Measurements from ENCODE around the gene TRAIP.
"Not testable (repeated sequence)": the region's sequence is repeated elsewhere in the genome, so short reads cannot be mapped to it uniquely, and the experiment has no call there.

DNA sequence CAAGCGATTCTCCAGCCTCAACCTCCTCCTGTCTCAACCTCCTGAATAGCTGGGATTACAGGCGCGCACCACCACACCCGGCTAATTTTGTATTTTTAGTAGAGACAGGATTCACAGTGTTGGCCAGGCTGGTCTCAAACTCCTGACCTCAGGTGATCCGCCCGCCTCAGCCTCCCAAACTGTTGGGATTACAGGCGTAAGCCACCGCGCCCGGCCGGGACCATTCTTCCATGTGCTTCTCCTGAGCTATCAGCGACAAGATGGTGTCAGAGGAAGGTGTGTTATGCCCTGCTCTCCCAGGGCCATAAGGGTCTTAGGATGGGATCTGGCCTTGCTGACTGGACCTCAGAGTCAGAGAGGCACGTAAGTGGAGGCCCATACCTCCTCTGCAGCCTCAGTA, 48.1 kb upstream of the TRAIP start:
- TF ChIP-seq, protein P1, sequence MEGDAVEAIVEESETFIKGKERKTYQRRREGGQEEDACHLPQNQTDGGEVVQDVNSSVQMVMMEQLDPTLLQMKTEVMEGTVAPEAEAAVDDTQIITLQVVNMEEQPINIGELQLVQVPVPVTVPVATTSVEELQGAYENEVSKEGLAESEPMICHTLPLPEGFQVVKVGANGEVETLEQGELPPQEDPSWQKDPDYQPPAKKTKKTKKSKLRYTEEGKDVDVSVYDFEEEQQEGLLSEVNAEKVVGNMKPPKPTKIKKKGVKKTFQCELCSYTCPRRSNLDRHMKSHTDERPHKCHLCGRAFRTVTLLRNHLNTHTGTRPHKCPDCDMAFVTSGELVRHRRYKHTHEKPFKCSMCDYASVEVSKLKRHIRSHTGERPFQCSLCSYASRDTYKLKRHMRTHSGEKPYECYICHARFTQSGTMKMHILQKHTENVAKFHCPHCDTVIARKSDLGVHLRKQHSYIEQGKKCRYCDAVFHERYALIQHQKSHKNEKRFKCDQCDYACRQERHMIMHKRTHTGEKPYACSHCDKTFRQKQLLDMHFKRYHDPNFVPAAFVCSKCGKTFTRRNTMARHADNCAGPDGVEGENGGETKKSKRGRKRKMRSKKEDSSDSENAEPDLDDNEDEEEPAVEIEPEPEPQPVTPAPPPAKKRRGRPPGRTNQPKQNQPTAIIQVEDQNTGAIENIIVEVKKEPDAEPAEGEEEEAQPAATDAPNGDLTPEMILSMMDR (IDR thresholded peaks at IDR 0.05), result not testable (repeated sequence)
- not testable (repeated sequence) for TF ChIP-seq EP300 (IDR thresholded peaks at IDR 0.05)
